ENCODE measurements around the gene SKP1.

GRCh38 chr5:134148316-134148715 lies 28.4 kb downstream of the SKP1 start:
- TF ChIP-seq TCF7L2 (IDR thresholded peaks at IDR 0.05; ENCODE audit: borderline replicate concordance, low read depth, low read length) = no peak
- no peak for TF ChIP-seq ZNF473 (tag by site-specific recombination; IDR thresholded peaks at IDR 0.05)
- TF ChIP-seq CTCF (tag by site-specific recombination; IDR thresholded peaks at IDR 0.05) = no peak
- TF ChIP-seq PBX3 (CRISPR knock-in tag; IDR thresholded peaks at IDR 0.05) = no peak
- no peak for TF ChIP-seq ZNF10 (tag by site-specific recombination; IDR thresholded peaks at IDR 0.05)
- TF ChIP-seq YY1 (tag by site-specific recombination; IDR thresholded peaks at IDR 0.05) = no peak
- no peak for TF ChIP-seq ZNF23 (tag by site-specific recombination; IDR thresholded peaks at IDR 0.05; ENCODE audit: borderline replicate concordance)
- peak; percentile 94 for TF ChIP-seq SCRT2 (tag by site-specific recombination; IDR thresholded peaks at IDR 0.05)
- TF ChIP-seq HOXA7 (CRISPR knock-in tag; IDR thresholded peaks at IDR 0.05; ENCODE audit: borderline replicate concordance) = no peak

All from HEK293 (cell line).